Measurements from ENCODE around the gene RNF167.
A peak's percentile ranks its signal among the peaks of the same experiment; 100 is the strongest.

The RNF167 gene

DNA sequence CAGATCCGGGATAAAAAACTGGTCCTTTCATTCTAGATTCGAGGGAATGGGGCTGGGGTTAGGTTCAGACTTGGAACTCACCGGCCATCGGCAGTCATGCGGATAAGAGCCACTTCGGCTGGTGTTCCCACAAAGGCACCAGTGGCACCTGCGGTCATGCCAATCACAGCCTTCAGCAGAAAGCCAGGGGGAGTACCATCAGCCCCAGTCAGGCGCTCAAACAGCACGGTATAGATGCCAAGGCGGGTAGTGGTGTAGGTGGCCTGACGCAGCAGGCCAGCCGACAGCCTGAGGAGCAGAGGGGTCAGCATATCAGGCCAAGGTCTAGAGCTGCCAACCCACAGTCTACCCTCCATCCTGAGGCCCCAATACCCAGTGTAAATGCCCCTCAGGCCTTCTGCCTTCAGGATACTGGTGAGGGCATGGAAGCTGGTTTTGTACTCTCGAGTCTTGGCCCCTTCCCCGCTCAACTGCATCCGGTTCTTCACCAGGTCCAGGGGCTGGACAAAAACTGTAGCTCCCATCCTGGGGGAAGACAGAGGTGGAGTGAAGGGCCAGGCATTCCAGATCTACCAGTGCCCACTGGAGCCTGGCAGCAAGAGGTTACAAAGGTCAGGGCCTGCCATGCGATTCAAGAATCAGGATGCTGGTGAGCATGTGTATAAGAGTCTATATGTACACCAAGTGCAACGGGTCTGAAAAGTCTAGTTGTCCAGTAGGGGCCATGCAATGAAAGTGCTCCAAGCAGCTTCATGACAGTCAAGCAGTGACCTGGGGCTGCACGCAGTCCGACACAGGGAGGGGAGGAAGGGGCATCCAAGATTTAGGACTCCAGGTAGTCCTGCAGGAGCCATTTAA lies 1.2 kb upstream of the RNF167 start:
- DNase-seq (ENCODE audit: low read depth): no peak

DNA sequence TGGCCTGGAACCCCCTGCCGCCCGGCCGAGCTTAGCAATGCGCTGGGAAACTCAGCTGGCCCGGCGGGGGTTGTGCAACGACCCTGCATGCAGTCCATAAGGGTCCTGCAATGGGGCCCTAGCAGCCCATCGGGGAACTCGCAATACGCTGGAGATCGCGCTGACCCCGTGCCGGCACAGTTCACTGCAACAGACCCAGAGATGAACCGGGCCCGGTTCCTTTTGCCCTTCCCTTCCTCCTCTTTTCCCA lies 597 bp upstream of the RNF167 start:
- no peak for DNase-seq (ENCODE audit: low read depth)

DNA sequence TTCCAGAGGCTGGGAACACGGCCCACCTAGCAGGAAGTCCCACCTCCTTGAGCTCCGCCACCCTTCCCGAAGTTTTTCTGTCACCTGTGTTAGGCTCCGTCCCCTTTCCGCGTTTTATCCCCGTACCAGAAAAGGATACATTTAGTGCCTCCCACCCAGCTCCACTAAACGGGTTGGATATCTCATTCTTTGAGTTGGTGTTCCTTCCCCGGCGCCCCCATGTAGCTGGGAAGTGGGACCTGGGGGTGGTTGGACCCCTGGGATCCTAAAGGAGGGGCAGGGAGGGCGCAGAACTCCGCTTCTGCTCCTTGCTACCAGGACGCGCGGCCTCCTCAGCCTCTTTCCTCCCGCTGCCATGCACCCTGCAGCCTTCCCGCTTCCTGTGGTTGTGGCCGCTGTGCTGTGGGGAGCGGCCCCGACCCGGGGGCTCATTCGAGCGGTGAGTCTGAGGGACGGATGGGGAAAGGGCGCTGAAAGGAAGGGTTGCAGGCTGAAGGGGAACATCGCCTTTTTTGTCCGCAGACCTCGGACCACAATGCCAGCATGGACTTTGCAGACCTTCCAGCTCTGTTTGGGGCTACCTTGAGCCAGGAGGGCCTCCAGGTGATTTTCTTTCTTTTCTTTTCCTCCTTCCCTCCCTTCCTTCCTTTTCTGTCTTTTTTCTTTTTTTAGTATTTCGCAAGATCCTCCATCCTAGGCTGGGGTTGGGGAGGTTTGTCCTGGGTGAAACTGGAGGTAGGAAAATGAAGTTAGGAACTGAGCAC lies 669 bp downstream of the RNF167 start:
- DNase-seq (ENCODE audit: low read depth): no peak

DNA sequence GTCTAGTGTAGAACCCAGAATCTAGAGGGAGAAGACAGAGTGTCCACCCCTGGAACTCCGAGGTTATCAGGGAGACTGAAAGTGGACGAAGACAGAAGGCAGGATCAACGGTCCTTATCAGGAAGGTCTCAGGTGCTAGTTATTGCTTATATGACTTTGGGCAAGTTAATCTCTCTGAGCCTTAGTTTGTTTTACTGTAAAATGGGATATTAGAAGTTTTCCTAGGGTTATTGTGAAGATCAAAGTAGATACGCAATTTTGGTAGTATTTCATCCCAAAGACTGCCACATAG lies 1.2 kb downstream of the RNF167 start:
- no peak for DNase-seq (ENCODE audit: low read depth)

DNA sequence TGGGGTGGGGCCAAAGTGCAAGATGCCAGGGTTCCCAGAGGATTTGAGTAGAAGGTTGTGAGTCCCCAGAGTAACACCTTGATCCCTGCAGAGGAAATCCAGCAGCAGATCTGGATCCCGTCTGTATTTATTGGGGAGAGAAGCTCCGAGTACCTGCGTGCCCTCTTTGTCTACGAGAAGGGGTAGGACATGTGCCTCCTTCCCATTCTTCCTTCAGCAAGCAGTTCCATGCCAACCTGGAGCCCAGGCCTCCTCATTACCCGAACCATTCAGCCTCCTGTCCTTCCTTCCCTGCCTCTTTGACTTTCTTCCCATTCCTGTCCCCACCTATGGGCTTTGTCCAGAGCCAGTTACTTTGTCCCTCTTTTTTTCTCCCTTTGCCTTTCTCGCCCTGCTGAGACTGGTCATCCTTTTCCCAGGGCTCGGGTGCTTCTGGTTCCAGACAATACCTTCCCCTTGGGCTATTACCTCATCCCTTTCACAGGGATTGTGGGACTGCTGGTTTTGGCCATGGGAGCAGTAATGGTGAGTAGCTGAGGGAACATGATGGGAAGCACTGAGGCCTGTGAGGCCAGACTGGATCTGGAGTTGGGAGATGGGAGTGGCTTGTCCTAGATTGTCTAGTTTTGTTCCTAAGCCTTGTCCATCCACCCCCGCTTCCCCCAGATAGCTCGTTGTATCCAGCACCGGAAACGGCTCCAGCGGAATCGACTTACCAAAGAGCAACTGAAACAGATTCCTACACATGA lies 2.9 kb downstream of the RNF167 start:
- no peak for DNase-seq (ENCODE audit: low read depth)

DNA sequence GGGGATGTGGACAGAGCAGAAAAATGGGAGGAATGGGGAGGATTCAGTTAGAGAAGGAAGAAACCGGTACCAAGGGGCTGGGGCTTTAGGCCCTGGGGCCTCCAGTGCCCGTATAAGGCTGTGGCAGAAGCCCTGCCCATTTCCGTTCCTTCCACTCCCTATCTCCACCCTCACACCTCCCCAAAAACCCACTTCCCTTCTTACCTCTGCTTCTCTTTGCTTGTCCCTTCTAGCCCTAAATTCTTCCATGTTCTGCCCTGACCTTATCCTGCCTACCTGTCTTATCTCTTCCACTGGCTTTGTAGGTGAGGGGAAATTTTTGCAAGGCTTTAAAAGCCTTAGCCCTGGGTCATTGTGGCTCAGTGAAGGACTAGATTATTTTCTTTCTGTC lies 4.1 kb downstream of the RNF167 start:
- no peak for DNase-seq (ENCODE audit: low read depth)

DNA sequence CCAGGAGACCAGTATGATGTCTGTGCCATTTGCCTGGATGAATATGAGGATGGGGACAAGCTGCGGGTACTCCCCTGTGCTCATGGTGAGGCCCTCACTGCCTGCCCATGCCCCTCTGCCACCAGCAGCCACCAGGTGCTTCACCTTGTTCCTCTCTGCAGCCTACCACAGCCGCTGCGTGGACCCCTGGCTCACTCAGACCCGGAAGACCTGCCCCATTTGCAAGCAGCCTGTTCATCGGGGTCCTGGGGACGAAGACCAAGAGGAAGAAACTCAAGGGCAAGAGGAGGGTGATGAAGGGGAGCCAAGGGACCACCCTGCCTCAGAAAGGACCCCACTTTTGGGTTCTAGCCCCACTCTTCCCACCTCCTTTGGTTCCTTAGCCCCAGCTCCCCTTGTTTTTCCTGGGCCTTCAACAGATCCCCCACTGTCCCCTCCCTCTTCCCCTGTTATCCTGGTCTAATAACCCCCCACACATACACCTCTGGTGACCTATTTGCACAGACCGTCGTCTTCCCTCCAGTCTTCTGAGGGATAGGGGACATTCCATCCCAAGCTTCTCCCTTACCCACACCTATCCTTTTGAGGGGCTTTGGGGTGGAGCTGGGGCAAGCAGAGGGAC lies 4.6 kb downstream of the RNF167 start:
- no peak for DNase-seq (ENCODE audit: low read depth)

DNA sequence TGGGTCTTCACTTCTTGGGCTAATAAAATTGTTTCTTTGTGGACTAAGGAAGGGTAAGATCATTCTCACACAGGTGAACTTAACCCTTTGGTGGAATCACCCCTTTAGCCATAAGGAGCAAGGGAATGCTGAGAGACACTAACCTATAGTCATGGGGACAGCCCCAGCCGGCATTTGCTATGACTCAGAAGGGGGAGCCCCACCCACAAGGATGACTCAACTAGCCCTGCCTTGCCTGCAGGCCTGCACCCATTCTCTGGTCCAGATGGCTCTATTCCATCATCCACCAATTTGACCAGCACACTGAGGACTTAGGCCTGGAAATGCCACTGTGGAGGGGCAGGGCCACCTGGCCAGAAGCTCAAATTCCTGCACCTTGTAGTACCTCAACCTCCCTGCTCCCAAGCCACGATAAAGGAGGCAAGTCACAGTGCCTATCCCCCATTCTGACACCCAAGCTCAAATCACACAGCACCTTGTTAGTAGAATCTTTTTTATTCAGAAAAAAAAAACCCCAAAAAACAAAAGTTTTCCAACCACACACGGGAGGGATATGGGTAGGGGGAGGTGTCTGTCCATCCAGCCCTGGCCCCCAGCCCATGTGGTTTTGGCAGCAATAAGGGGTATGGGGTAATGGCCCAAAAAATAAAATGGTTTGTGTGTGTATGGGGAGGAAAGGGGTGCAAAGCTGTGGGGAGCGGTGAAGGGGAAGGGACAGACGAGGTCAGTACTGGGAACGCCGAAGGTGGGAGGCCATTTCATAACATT lies 5.3 kb downstream of the RNF167 start:
- DNase-seq (ENCODE audit: low read depth): peak; percentile 68

DNA sequence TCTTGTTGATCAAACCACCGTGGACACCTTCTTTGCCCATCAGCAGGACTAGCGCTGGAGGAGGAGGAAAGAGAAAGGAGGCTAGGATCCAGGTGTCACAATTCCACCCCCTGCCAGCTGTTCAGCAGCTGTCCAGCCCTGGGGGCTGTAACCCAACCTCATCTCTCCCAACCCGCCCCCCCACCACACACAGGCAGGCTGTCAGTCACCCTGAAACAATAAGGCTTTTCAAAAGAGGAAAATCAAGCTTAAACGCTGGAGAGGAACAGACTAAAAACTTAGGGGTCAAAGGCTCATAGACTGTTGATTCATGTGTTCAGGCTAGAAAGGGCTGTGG lies 5.8 kb downstream of the RNF167 start:
- DNase-seq (ENCODE audit: low read depth): no peak

DNA sequence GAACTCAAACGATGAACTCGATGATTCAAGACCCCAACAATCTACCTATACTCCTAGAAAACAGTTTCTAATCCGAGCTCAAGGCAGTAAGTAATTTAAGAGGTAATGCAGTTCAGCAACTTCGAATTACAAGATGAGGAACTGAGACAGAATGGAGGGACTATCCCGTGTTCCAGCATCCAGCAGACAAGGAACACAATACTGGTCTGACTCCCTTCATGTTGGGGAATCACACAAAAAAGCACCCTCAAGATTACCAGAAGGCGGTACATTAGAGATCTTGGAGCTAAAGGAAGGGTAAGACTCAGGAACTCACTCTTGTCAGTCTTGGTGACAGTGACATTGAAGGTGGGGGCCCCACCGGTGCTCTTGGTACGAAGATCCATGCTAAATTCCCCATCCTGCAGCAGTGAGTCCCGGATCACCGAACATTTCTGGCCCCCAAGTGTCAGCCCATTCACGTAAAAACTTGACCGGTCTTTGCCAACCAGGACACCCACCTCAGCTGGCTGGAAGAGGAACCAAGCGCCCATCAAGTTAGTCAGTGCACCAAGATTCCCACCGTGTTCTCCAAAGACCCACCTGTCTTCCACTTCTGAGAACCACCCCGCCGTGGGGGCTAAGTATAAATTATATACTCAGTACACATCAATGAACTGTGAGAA lies 6.4 kb downstream of the RNF167 start:
- no peak for DNase-seq (ENCODE audit: low read depth)

DNA sequence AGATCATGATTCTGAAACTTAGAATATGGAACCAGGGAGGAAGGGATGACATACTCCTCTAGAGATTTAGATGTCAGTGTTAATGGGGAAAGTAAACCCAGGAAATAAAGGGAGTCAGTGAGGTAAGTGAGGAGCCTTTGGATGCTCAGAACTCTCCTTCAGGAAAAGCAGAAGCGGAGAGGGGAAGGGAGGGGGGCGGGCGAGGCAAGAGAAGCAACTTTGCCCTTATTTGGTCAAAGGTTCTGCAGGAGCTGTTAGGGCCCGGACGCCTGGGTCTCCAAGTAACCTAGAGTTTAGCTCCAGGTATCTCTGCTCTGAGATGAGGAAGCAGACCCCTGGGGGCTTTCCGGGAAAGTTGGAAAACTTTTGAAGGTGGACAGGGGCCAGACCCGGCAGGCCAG lies 6.9 kb downstream of the RNF167 start:
- DNase-seq (ENCODE audit: low read depth): no peak

DNA sequence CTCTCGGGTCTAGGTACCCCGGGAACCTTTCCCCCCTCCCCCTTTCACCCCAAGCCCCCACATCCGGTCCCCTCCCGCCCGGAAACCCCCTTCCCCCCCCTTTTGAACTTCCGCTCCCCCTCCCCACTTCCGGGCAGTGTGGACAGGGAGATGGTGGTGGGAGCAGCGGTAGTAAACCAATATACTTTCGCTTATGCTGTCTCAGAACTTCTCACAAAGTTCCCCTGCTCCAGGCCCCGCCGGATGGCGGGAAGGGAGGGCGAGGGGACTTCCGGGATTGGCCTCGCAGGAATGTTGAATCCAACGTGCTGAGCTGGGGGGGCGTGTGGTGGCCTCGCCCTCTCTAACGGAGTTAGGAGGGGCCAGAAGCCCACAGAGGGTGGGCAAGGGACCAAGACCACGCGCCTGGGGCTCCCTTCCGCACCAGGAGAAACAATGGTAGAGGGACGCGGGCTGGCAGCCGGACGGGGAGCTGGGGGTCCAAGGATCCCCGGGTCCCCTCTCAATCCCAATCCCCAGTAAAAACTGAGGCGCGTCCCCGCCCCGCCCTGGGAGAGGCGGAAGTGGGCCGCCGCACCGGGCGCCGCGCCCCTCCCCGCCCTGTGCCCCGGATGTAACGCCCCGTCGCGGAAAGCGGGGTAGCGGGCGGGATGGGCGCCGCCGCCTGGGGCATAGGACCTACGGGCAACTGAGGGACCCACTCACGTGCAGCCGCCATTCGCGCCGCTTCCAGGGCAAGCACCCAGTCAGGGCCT lies 7.5 kb downstream of the RNF167 start:
- peak; percentile 32 for DNase-seq (ENCODE audit: low read depth)

DNA sequence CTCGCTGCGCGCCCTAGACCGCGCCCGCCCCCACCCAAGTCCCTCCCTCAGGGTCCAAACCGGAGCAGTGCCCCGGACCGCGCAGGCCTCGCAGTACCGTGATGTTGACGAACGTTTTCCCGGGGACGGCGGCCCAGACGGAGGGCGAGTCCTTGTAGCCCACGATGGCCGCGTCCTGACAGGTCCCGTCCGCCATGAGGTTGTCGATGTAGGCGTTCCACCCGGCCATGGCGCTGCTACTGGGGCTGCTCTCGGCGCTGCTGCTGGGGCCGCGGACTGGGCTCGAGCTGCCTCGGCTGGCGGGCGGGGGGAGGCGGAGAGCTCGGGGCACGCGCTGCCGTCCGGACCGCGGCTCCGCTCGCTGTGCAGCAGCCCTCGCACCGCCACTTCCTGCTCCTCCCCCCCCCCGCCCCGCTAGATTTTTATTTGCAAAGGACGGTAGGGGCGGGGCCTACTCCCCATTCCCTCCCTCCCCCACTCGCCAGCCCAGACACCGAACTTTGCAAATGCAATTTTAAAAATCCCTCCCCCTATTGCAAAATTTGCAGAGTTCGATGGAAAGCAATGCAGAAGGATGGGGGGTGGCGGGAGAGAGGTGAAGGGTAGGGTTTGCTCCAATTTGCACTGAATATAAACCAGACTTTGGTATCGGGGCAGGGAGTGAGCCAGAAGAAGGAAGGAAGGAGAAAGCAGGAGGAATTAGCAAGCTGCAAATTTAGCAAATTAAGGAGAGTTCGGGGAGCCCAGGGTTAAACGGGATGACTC lies 8.3 kb downstream of the RNF167 start, which contains the start of gene PFN1:
PFN1 (minus strand) TSS at position 365 of the 765 bp plus-strand sequence; CDS start at position 229, 136 bp downstream.
- peak; percentile 80 for DNase-seq (ENCODE audit: low read depth)

DNA sequence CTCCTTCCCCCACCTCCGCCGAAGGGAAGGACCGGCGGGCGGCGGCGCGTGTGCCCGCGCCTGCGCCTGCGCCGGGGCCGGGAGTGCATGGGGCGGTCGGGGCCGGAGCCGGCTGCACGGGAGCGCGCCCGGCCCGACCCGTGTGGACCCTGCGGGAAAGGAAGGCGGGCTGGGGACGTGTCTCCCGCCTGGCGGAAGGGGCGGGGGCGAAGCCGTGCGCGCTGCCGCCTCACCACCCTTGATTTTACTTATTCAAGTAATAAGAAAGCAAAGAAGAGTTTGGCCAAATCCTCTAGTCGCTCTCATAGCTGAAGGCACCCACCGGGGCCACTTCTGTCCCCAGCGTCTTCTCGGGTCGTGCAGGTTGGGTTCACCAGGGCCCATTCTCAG lies 8.9 kb downstream of the RNF167 start:
- peak; percentile 26 for DNase-seq (ENCODE audit: low read depth)

DNA sequence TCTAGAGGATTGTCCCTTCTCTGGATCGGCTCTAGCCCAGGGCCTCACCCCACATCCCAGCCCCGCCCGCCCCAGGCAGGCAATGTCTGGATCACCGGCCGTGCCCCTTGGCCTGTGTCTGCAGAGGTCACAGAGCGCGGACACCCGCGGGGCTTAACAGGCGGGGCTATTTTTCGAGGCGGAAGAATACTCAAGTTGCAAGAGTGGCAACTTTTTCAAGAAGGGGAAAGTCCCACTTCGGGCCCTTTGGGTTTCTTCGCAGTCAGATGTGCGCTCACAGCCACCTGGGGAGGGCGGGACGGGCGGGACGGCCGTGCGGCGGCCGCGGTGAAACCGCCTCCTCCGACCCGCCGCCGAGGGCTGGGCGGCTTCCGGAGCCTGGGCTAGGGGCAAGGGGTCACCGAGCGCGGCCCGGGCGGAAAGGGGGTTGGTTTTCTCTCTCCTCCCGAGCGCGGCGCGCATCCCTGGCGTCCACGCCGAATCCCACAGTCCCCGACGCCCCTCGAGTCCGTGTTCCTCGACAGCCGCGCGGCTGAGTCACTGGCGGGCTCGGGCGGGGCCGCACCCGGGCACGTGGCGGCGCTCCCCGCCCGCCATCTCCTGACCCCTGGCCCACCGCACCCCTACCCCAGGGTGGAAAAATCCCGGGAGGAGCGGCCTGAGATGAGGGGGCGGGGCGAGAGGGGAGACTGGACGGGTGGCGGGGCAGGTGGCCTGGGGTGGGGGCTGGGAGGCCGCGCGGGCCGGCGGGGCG lies 9.4 kb downstream of the RNF167 start:
- DNase-seq (ENCODE audit: low read depth): peak; percentile 46

DNA sequence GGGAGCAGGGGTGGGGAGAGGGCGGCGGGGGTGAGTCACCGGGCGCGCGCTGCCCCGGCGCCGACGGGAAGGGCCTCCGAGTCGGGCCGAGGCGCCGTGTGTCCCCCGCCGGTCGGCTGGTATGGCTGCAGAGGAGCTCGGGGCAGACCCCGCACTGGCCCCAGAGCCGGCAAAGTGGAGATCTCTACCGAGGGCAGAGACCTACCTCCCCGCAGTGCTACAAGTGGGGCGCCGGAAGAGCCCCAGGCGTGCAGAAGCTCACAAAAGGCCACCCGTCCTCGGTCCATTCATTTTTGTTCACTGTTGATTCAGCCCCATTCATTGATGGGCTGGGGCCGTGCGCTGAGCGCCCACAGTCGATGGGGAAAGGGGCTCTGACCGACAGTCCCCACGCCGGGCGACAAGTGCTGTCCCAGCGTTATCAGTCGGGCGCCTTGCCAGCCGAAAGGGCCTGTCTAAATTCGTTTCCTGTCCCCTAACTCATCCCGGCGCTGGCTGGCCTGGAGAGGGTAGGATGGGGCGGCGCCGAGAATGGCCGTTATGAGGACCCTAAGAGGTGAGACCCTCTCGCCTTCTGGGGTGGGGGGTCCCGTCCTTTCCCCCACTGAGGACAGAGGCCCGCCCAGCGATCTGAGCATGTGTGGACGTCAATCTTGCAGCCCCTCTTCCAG lies 10.1 kb downstream of the RNF167 start:
- DNase-seq (ENCODE audit: low read depth): no peak

DNA sequence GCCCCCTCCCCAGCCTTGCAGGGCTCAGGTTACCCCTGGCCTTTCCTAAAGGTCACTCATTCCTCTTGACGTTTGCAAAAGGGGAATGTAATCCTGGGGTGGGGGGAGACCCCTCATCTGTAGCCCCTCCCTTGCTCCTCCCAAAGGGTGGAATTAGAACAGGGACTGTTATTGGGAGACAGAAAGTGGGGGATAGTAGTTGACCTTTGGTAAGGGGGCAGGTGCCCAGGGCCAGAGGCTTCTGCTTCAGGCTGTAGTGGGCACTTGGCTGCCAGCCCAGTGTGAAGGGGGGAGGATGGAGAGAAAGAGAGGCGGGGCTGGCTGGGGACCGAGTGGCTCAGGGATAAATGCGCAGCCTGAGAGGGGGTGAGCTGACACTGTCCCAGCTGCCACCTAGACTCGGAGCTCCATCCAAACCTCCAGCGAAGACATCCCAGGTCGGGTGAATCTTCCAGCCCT lies 10.7 kb downstream of the RNF167 start, which contains the start of gene ENO3:
ENO3 (plus strand) TSS at position 374 of the 459 bp plus-strand sequence. CDS start 711 bp downstream, outside the sequence.
- DNase-seq (ENCODE audit: low read depth): no peak

DNA sequence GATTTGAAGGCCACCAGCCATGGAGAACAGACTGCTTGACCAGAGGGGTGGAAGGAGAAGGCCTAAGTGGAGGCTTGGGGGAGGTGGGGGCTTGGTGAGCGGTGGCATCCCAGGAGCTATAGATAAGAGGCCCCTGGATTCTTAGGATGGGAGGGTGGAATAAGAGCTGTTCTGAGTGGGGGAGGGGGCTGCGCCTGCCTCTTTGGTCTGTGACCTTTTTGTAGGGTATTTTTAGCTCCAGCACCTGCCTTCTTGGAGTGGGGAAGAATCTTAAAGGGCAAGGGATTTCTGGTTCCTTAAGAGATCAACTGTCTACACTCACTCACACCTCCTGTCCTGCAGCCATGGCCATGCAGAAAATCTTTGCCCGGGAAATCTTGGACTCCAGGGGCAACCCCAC lies 11.4 kb downstream of the RNF167 start:
- DNase-seq (ENCODE audit: low read depth): no peak
